HCT116 (cell line): ENCODE measurements around the gene CREB1. TPM values are rescaled to one million over a fixed set of nuclear protein-coding genes. Genes with fewer than 3 reads are reported as not detected.

Experiments
- ATAC-seq: fragments of 200-7000 bp; cut with Tn5 transposase; 2 replicates; pipeline ENCODE4 v1.9.1; 2020; ENCODE audit warnings: mild to moderate bottlenecking, moderate library complexity
- BruUV-seq: library from RNA; stranded (reverse); fragments of 400-500 nt; replicated peaks from 2 replicates; lab custom pipeline; 2021; lab: Mats Ljungman, UMichigan
- CTCF ChIA-PET: fragments of 300-600 bp; sonication (Branson Sonifier 250); formaldehyde crosslinking; loops from one replicate; lab custom pipeline; 2021; ENCODE audit warnings: antibody characterized with exemption; lab: Charles Lee
- POLR2A ChIA-PET: fragments of 300-600, 350-600 bp; sonication (Branson Sonifier 250); formaldehyde crosslinking; loops from one replicate; lab custom pipeline; 2021; ENCODE audit warnings: antibody characterized with exemption; lab: Charles Lee
- RAD21 ChIA-PET, 2 experiments: fragments of 300-600 bp; sonication (Branson Sonifier 250); formaldehyde crosslinking; loops; one replicate each; lab custom pipeline; 2023; ENCODE audit warnings: low total read pairs in 2 of 2; ENCODE audit not compliant: uncharacterized antibody in 2 of 2, unreplicated experiment in 2 of 2, low non-redundant PET in 1 of 2; lab: Charles Lee
- DNase-seq: peaks from one replicate; pipeline ENCODE4 v3.0.0-alpha.2; 2010; ENCODE audit warnings: low read depth, low spot score
- H2AFZ ChIP-seq: fragments of 200-600 bp; shearing (Covaris generic), sonication (generic); 2 replicates; pipeline ENCODE4 v1.6.1; 2017; ENCODE audit warnings: low read depth, mixed run types, mixed read lengths, antibody characterized with exemption, low read length; ENCODE audit not compliant: poor library complexity, severe bottlenecking
- H3K27ac ChIP-seq: 2 replicates; pipeline ENCODE4 v1.5.1; 2012; ENCODE audit warnings: low read depth, low read length
- H3K27me3 ChIP-seq: fragments of 200-600 bp; sonication (generic); 2 replicates; pipeline ENCODE4 v1.6.1; 2016; ENCODE audit warnings: mixed run types, low read length, mixed read lengths; ENCODE audit not compliant: insufficient read depth
- H3K36me3 ChIP-seq, 2 experiments: fragments of 200-500 bp in 1 of 2; fragments of 200-600 bp in 1 of 2; sonication (Bioruptor generic) in 1 of 2; sonication (generic) in 1 of 2; 2 replicates each; pipeline versions ENCODE4 v1.5.1 to v1.6.1; 2014 to 2016; ENCODE audit warnings: low read length in 2 of 2, inconsistent platforms in 1 of 2, mixed read lengths in 1 of 2, mixed run types in 1 of 2; ENCODE audit not compliant: insufficient read depth in 2 of 2, control insufficient read depth in 1 of 2
- H3K4me1 ChIP-seq, 2 experiments: fragments of 200-600 bp in 1 of 2; sonication (generic) in 1 of 2; 2 replicates each; pipeline versions ENCODE4 v1.5.1 to v1.6.1; 2012 to 2017; ENCODE audit warnings: low read length in 2 of 2, inconsistent platforms in 1 of 2, mild to moderate bottlenecking in 1 of 2, mixed read lengths in 1 of 2, mixed run types in 1 of 2, moderate library complexity in 1 of 2; ENCODE audit not compliant: insufficient read depth in 2 of 2, control insufficient read depth in 1 of 2
- H3K4me2 ChIP-seq: fragments of 200-600 bp; sonication (generic); 2 replicates; pipeline ENCODE4 v1.6.1; 2017; ENCODE audit warnings: mixed run types, low read length, mixed read lengths
- H3K4me3 ChIP-seq, 2 experiments: fragments of 200-600 bp in 1 of 2; sonication (generic) in 1 of 2; replicated peaks in 1 of 2; 2 replicates each; pipeline ENCODE4 v1.5.1; 2011 to 2016; ENCODE audit warnings: low read length in 2 of 2, control low read depth in 1 of 2, low read depth in 1 of 2, mild to moderate bottlenecking in 1 of 2, mixed read lengths in 1 of 2, mixed run types in 1 of 2
- H3K79me2 ChIP-seq: fragments of 200-600 bp; sonication (generic); 2 replicates; pipeline ENCODE4 v1.6.1; 2017; ENCODE audit warnings: mild to moderate bottlenecking, mixed run types, low read length, moderate library complexity, mixed read lengths; ENCODE audit not compliant: insufficient read depth
- H3K9ac ChIP-seq: fragments of 200-600 bp; sonication (generic); 2 replicates; pipeline ENCODE4 v1.6.1; 2016; ENCODE audit warnings: low read length, mixed read lengths
- H3K9me2 ChIP-seq: fragments of 200-600 bp; sonication (generic), shearing (Covaris generic); 2 replicates; pipeline ENCODE4 v1.6.1; 2017; ENCODE audit warnings: mixed run types, mild to moderate bottlenecking, moderate library complexity; ENCODE audit not compliant: insufficient read depth
- H3K9me3 ChIP-seq, 2 experiments: fragments of 200-500 bp in 1 of 2; fragments of 200-600 bp in 1 of 2; sonication (Bioruptor generic) in 1 of 2; sonication (generic) in 1 of 2; 2 replicates each; pipeline ENCODE4 v1.6.1; 2014 to 2017; ENCODE audit warnings: low read length in 2 of 2, mixed read lengths in 2 of 2, inconsistent platforms in 1 of 2, low read depth in 1 of 2, mild to moderate bottlenecking in 1 of 2, mixed run types in 1 of 2, moderate library complexity in 1 of 2; ENCODE audit not compliant: control insufficient read depth in 1 of 2, insufficient read depth in 1 of 2
- H4K20me1 ChIP-seq: fragments of 200-600 bp; sonication (generic), shearing (Covaris generic); 2 replicates; pipeline ENCODE4 v1.6.1; 2017; ENCODE audit warnings: mixed run types, mild to moderate bottlenecking, moderate library complexity; ENCODE audit not compliant: insufficient read depth
- CBX3 ChIP-seq: IDR thresholded peaks from 2 replicates; pipeline ENCODE4 v1.6.1; 2012; ENCODE audit warnings: low read depth
- CEBPB ChIP-seq: IDR thresholded peaks from 2 replicates; pipeline ENCODE4 v1.6.1; 2012; ENCODE audit warnings: low read depth
- EZH2 ChIP-seq: fragments of 200-600 bp; sonication (generic); IDR thresholded peaks from 2 replicates; pipeline ENCODE4 v1.6.1; 2017; ENCODE audit warnings: antibody characterized with exemption, mixed run types
- JUND ChIP-seq: IDR thresholded peaks from 2 replicates; pipeline ENCODE4 v1.6.1; 2012
- REST ChIP-seq: IDR thresholded peaks from 2 replicates; pipeline ENCODE4 v1.6.1; 2012; ENCODE audit warnings: low read depth
- SIN3A ChIP-seq: IDR thresholded peaks from 2 replicates; pipeline ENCODE4 v1.6.1; 2012; ENCODE audit warnings: low read depth
- SP1 ChIP-seq: IDR thresholded peaks from 2 replicates; pipeline ENCODE4 v1.6.1; 2012; ENCODE audit warnings: low read depth
- SRF ChIP-seq: IDR thresholded peaks from 2 replicates; pipeline ENCODE4 v1.6.1; 2012; ENCODE audit warnings: low read depth
- YY1 ChIP-seq: IDR thresholded peaks from 2 replicates; pipeline ENCODE4 v1.6.1; 2011; ENCODE audit warnings: low read length, low read depth, moderate library complexity, mild to moderate bottlenecking; ENCODE audit not compliant: insufficient replicate concordance; ENCODE audit errors: extremely low read depth
- ZFX ChIP-seq: fragments of 450-650 bp; IDR thresholded peaks from 2 replicates; pipeline ENCODE4 v1.6.1; 2017
- intact Hi-C: fragments of 100-400 bp; cut with micrococcal nuclease; formaldehyde crosslinking; loops from 2 replicates; pipeline ENCODE4 v1.10.0; 2022
- total RNA-seq: library from RNA; stranded (reverse); gene quantifications from one replicate; pipeline ENCODE4 v1.2.1, GENCODE V29; 2021; ENCODE audit not compliant: unreplicated experiment
- TF ChIP-seq, protein P1 (sequence below), 3 experiments: fragments of 200-600 bp in 1 of 3; sonication (generic) in 1 of 3; IDR thresholded peaks in 2 of 3; conservative IDR thresholded peaks in 1 of 3; 2 replicates each; pipeline ENCODE4 v1.5.1; 2012 to 2017; ENCODE audit warnings: low read depth in 2 of 3, low read length in 2 of 3, antibody characterized with exemption in 1 of 3, borderline replicate concordance in 1 of 3, control low read depth in 1 of 3, mild to moderate bottlenecking in 1 of 3, mixed read lengths in 1 of 3, mixed run types in 1 of 3, moderate library complexity in 1 of 3; ENCODE audit not compliant: insufficient read depth in 1 of 3

CREB1 gene
- total RNA-seq, 1 experiment from 2014 or later = 60.4 TPM

- Histone ChIP-seq H3K27me3 (no peaks in the 10 kb centered on the region), H3K9ac (no peak overlapping the region), H3K36me3 (no peaks in the 10 kb centered on the region), H3K9me2 (no peaks in the 10 kb centered on the region), H4K20me1 (no peaks in the 10 kb centered on the region), H2AFZ (no peak overlapping the region), H3K9me3 (no peaks in the 10 kb centered on the region), H3K79me2 (no peaks in the 10 kb centered on the region), H3K27ac (no peak overlapping the region), H3K4me1 (peaks cover 0 to 15% of the 10 kb centered on the region in 2 experiments; a peak in 2 of 4 replicates), H3K4me2 (no peak overlapping the region), H3K4me3 (no peak overlapping the region)
- no peak for DNase-seq
- ChIA-PET CTCF (no interaction called here), RAD21 (no interaction called here), POLR2A (no interaction called here)
- no TSS peak for BruUV-seq
- intact Hi-C loops = no loop called here
- ATAC-seq = no peak
- TF ChIP-seq SRF (no peak), JUND (no peak), REST (no peak), YY1 (no peak), ZFX (no peak), EZH2 (no peak), CBX3 (no peak), CEBPB (no peak), SP1 (no peak), SIN3A (no peak)
- TF ChIP-seq, protein P1, sequence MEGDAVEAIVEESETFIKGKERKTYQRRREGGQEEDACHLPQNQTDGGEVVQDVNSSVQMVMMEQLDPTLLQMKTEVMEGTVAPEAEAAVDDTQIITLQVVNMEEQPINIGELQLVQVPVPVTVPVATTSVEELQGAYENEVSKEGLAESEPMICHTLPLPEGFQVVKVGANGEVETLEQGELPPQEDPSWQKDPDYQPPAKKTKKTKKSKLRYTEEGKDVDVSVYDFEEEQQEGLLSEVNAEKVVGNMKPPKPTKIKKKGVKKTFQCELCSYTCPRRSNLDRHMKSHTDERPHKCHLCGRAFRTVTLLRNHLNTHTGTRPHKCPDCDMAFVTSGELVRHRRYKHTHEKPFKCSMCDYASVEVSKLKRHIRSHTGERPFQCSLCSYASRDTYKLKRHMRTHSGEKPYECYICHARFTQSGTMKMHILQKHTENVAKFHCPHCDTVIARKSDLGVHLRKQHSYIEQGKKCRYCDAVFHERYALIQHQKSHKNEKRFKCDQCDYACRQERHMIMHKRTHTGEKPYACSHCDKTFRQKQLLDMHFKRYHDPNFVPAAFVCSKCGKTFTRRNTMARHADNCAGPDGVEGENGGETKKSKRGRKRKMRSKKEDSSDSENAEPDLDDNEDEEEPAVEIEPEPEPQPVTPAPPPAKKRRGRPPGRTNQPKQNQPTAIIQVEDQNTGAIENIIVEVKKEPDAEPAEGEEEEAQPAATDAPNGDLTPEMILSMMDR (IDR thresholded peaks at IDR 0.05 in 2 of 3, conservative IDR thresholded peaks at IDR 0.05 in 1 of 3; ENCODE audit: borderline replicate concordance in 1 of 3, insufficient read depth in 1 of 3, low read depth in 2 of 3, low read length in 2 of 3) = no peak
Observed at GRCh38 chr2:207491086-207491485, 38.7 kb upstream of the CREB1 start.
